Activated T-helper 1 cell treated with anti-CD3 and anti-CD28 coated beads, Interleukin-12 subunit alpha, Interleukin-12 subunit beta, Interleukin-2, Interleukin-4 antibody, amounts not matched to agents 30 ng/mL and 10 ng/mL and 1 ng/mL, durations not matched to agents 14 hours and 24 hours and 36 hours (primary cell): ENCODE measurements around the gene POLR1H. TPM values are rescaled to one million over a fixed set of nuclear protein-coding genes. Genes with fewer than 3 reads are reported as not detected.
"Not testable (repeated sequence)": the region's sequence is repeated elsewhere in the genome, so short reads cannot be mapped to it uniquely, and the experiment has no call there.

Experiments used
- DNase-seq: peaks from one replicate; pipeline ENCODE4 v3.0.0; 2021; ENCODE audit warnings: low spot score
- H3K27ac Mint-ChIP-seq: one replicate; pipeline ENCODE4 v1.8.0; 2021; ENCODE audit warnings: mild to moderate bottlenecking, mixed read lengths
- H3K27me3 Mint-ChIP-seq: one replicate; pipeline ENCODE4 v1.8.0; 2022; ENCODE audit warnings: mild to moderate bottlenecking, moderate library complexity, mixed read lengths; ENCODE audit not compliant: insufficient read depth
- H3K36me3 Mint-ChIP-seq: one replicate; pipeline ENCODE4 v1.8.0; 2021; ENCODE audit warnings: low read depth, mixed read lengths
- H3K4me1 Mint-ChIP-seq: one replicate; pipeline ENCODE4 v1.8.0; 2021; ENCODE audit warnings: low read depth, mixed read lengths
- H3K4me3 Mint-ChIP-seq: one replicate; pipeline ENCODE4 v1.8.0; 2021; ENCODE audit warnings: mild to moderate bottlenecking, moderate library complexity, mixed read lengths
- H3K9me3 Mint-ChIP-seq: one replicate; pipeline ENCODE4 v1.8.0; 2021; ENCODE audit warnings: mixed read lengths
- intact Hi-C: fragments of 100-400 bp; cut with micrococcal nuclease; formaldehyde crosslinking; loops from one replicate; pipeline ENCODE4 v1.15.1; 2024
- total RNA-seq: library from RNA; stranded (reverse); gene quantifications from 2 replicates; pipeline ENCODE4 v1.2.3, GENCODE V29; 2022

The POLR1H gene
- 79.7 and 82.7 TPM in 2 replicates for total RNA-seq

- Mint-ChIP-seq H3K27me3 (no peaks in the 10 kb centered on the region), H3K4me1 (peaks cover 39% of the 10 kb centered on the region), H3K27ac (peak within 1 kb of the TSS; percentile 99), H3K4me3 (peak within 1 kb of the TSS; percentile 98), H3K36me3 (peaks cover 29% of the 10 kb centered on the region), H3K9me3 (no peaks in the 10 kb centered on the region)
- DNase-seq = peak; percentile 84
- intact Hi-C loops = loop anchor here (1.0 to 10.0 kb wide), 8 partner anchors 18 to 1196 kb away; partner anchors contain the start of genes HLA-F, MRPS18B, PPP1R10 and PPP1R18
Measured at GRCh38 chr6:30061092-30061857, at the start of gene POLR1H. TSS of gene POLR1H (plus strand) at chr6:30061265. CDS start at chr6:30061525, 260 bp downstream.

- no peaks in the 10 kb centered on the region for H3K4me1 Mint-ChIP-seq
- intact Hi-C loops = loop anchor here (1.0 to 5.0 kb wide), 4 partner anchors 47 to 306 kb away; no protein-coding TSS in a partner anchor
- DNase-seq = peak; percentile 27
- no peak overlapping the region for H3K27ac Mint-ChIP-seq
- H3K9me3 Mint-ChIP-seq = no peaks in the 10 kb centered on the region
- H3K36me3 Mint-ChIP-seq = no peaks in the 10 kb centered on the region
- H3K4me3 Mint-ChIP-seq = no peak overlapping the region
- H3K27me3 Mint-ChIP-seq = peaks cover 9% of the 10 kb centered on the region
Measured at GRCh38 chr6:30013291-30013922, 47.7 kb upstream of the POLR1H start.

GRCh38 chr6:30019819-30020218, 41.2 kb upstream of the POLR1H start:
- intact Hi-C loops = no loop called here
- Mint-ChIP-seq H3K27ac (no peak overlapping the region), H3K4me1 (no peaks in the 10 kb centered on the region), H3K36me3 (no peaks in the 10 kb centered on the region), H3K4me3 (no peak overlapping the region), H3K27me3 (peaks cover 1% of the 10 kb centered on the region), H3K9me3 (no peaks in the 10 kb centered on the region)
- DNase-seq = no peak

- no peaks in the 10 kb centered on the region for H3K9me3 Mint-ChIP-seq
- H3K36me3 Mint-ChIP-seq = no peaks in the 10 kb centered on the region
- DNase-seq = no peak
- H3K27me3 Mint-ChIP-seq = peaks cover 1% of the 10 kb centered on the region
- H3K27ac Mint-ChIP-seq = no peak overlapping the region
- no peaks in the 10 kb centered on the region for H3K4me1 Mint-ChIP-seq
- intact Hi-C loops = no loop called here
- H3K4me3 Mint-ChIP-seq = no peak overlapping the region
Measured at GRCh38 chr6:30020626-30021025, 40.4 kb upstream of the POLR1H start.

- intact Hi-C loops = no loop called here
- Mint-ChIP-seq H3K9me3 (no peaks in the 10 kb centered on the region), H3K4me3 (no peak overlapping the region), H3K4me1 (no peaks in the 10 kb centered on the region), H3K36me3 (no peaks in the 10 kb centered on the region), H3K27me3 (peaks cover 1% of the 10 kb centered on the region), H3K27ac (no peak overlapping the region)
- DNase-seq = no peak
Measured at GRCh38 chr6:30022189-30022588, 38.9 kb upstream of the POLR1H start.

- H3K36me3 Mint-ChIP-seq, intact Hi-C loops, H3K27ac Mint-ChIP-seq, H3K4me1 Mint-ChIP-seq, DNase-seq, H3K9me3 Mint-ChIP-seq, H3K27me3 Mint-ChIP-seq, H3K4me3 Mint-ChIP-seq: not testable (repeated sequence)
Measured at GRCh38 chr6:30022712-30023111, 38.4 kb upstream of the POLR1H start.

GRCh38 chr6:30025186-30025585, 35.9 kb upstream of the POLR1H start:
- Mint-ChIP-seq H3K4me3 (no peak overlapping the region), H3K9me3 (no peaks in the 10 kb centered on the region), H3K27ac (no peak overlapping the region), H3K36me3 (no peaks in the 10 kb centered on the region), H3K4me1 (peaks cover 4% of the 10 kb centered on the region), H3K27me3 (peaks cover 2% of the 10 kb centered on the region)
- intact Hi-C loops = no loop called here
- no peak for DNase-seq

- H3K4me3 Mint-ChIP-seq = no peak overlapping the region
- no peaks in the 10 kb centered on the region for H3K9me3 Mint-ChIP-seq
- H3K4me1 Mint-ChIP-seq = peaks cover 4% of the 10 kb centered on the region
- peaks cover 2% of the 10 kb centered on the region for H3K27me3 Mint-ChIP-seq
- H3K27ac Mint-ChIP-seq = no peak overlapping the region
- H3K36me3 Mint-ChIP-seq = peaks cover under 1% of the 10 kb centered on the region
- DNase-seq = no peak
- intact Hi-C loops = no loop called here
Measured at GRCh38 chr6:30029588-30029987, 31.5 kb upstream of the POLR1H start.

- DNase-seq = no peak
- intact Hi-C loops = no loop called here
- H3K27ac Mint-ChIP-seq = no peak overlapping the region
- H3K4me1 Mint-ChIP-seq = peaks cover 4% of the 10 kb centered on the region
- H3K36me3 Mint-ChIP-seq = peaks cover 4% of the 10 kb centered on the region
- no peak overlapping the region for H3K4me3 Mint-ChIP-seq
- H3K9me3 Mint-ChIP-seq = no peaks in the 10 kb centered on the region
- H3K27me3 Mint-ChIP-seq = peaks cover 2% of the 10 kb centered on the region
Measured at GRCh38 chr6:30031381-30031780, 29.7 kb upstream of the POLR1H start.

- DNase-seq, H3K36me3 Mint-ChIP-seq, H3K4me1 Mint-ChIP-seq, H3K4me3 Mint-ChIP-seq, H3K9me3 Mint-ChIP-seq, H3K27me3 Mint-ChIP-seq, H3K27ac Mint-ChIP-seq, intact Hi-C loops: not testable (repeated sequence)
Measured at GRCh38 chr6:30033440-30033839, 27.6 kb upstream of the POLR1H start.

- Mint-ChIP-seq H3K36me3 (peaks cover 4% of the 10 kb centered on the region), H3K9me3 (no peaks in the 10 kb centered on the region), H3K27me3 (no peaks in the 10 kb centered on the region)
Measured at GRCh38 chr6:30035784-30036183, 25.3 kb upstream of the POLR1H start.

GRCh38 chr6:30037182-30037788, 23.8 kb upstream of the POLR1H start:
- Mint-ChIP-seq H3K27ac (no peak overlapping the region), H3K4me1 (peaks cover 2% of the 10 kb centered on the region), H3K4me3 (no peak overlapping the region), H3K27me3 (no peaks in the 10 kb centered on the region), H3K9me3 (no peaks in the 10 kb centered on the region), H3K36me3 (peaks cover 4% of the 10 kb centered on the region)
- DNase-seq = no peak
- intact Hi-C loops = loop anchor here (1.0 kb wide), 1 partner anchor 189 kb away; no protein-coding TSS in a partner anchor

More at GRCh38 chr6:30035784-30036183, 25.3 kb upstream of the POLR1H start:
- DNase-seq = no peak
- Mint-ChIP-seq H3K4me3 (no peak overlapping the region), H3K27ac (no peak overlapping the region), H3K4me1 (no peaks in the 10 kb centered on the region)
- intact Hi-C loops = no loop called here

- intact Hi-C loops = no loop called here
- Mint-ChIP-seq H3K27ac (no peak overlapping the region), H3K27me3 (no peaks in the 10 kb centered on the region), H3K36me3 (peaks cover 3% of the 10 kb centered on the region), H3K4me3 (no peak overlapping the region), H3K9me3 (no peaks in the 10 kb centered on the region), H3K4me1 (peaks cover 20% of the 10 kb centered on the region)
- DNase-seq = no peak
Measured at GRCh38 chr6:30041221-30041620, 19.8 kb upstream of the POLR1H start.
